GM06990 (cell line): ENCODE measurements around the gene MOCS3.
A peak's percentile ranks its signal among the peaks of the same experiment; 100 is the strongest.

Experiments used
- DNase-seq: peaks from one replicate; pipeline ENCODE4 v3.0.0-alpha.2; 2011; ENCODE audit not compliant: insufficient read length; ENCODE audit errors: extremely low read depth
- H3K27me3 ChIP-seq: replicated peaks from 2 replicates; pipeline ENCODE4 v1.6.0; 2011; ENCODE audit warnings: low read length; ENCODE audit not compliant: control insufficient read depth, insufficient read depth
- H3K36me3 ChIP-seq: 2 replicates; pipeline ENCODE4 v1.5.1; 2011; ENCODE audit warnings: low read length; ENCODE audit not compliant: control insufficient read depth, insufficient read depth
- H3K4me3 ChIP-seq: replicated peaks from 2 replicates; pipeline ENCODE4 v1.5.1; 2011; ENCODE audit warnings: low read depth, mild to moderate bottlenecking, control low read depth, low read length
- CTCF ChIP-seq: IDR thresholded peaks from 2 replicates; pipeline ENCODE4 v1.5.1; 2011; ENCODE audit warnings: low read length, control low read depth, mild to moderate bottlenecking, inconsistent platforms; ENCODE audit not compliant: insufficient read depth, poor library complexity, severe bottlenecking

The MOCS3 gene

GRCh38 chr20:50930139-50930975 is 28.3 kb upstream of the MOCS3 start:
- TF ChIP-seq CTCF, result no peak
- H3K27me3 ChIP-seq, result no peaks in the 10 kb centered on the region
- peaks cover 4% of the 10 kb centered on the region for H3K36me3 ChIP-seq
- DNase-seq, result peak; percentile 47
- H3K4me3 ChIP-seq, result peak overlapping the region; percentile 85

- Histone ChIP-seq H3K27me3 (no peaks in the 10 kb centered on the region), H3K36me3 (peaks cover 4% of the 10 kb centered on the region), H3K4me3 (peak overlapping the region; percentile 85)
- no peak for TF ChIP-seq CTCF
- DNase-seq, result no peak
Observed at GRCh38 chr20:50930976-50931305, 27.7 kb upstream of the MOCS3 start.

- H3K36me3 ChIP-seq, result peaks cover 4% of the 10 kb centered on the region
Observed at GRCh38 chr20:50931306-50932015, 27.2 kb upstream of the MOCS3 start, which contains the start of gene ADNP. Gene ADNP (minus strand): TSS chr20:50931437. CDS start chr20:50903996, 27,441 bp downstream.

GRCh38 chr20:50932016-50932485 is 26.6 kb upstream of the MOCS3 start:
- Histone ChIP-seq H3K4me3 (peak overlapping the region; percentile 85), H3K36me3 (peaks cover 5% of the 10 kb centered on the region), H3K27me3 (no peaks in the 10 kb centered on the region)
- DNase-seq, result no peak
- no peak for TF ChIP-seq CTCF

More at GRCh38 chr20:50931306-50932015, 27.2 kb upstream of the MOCS3 start, which contains the start of gene ADNP:
- peak; percentile 96 for DNase-seq
- TF ChIP-seq CTCF, result peak; percentile 70
- peak within 1 kb of the TSS; percentile 85 for H3K4me3 ChIP-seq
- H3K27me3 ChIP-seq, result no peaks in the 10 kb centered on the region

- peaks cover 5% of the 10 kb centered on the region for H3K36me3 ChIP-seq
- no peak for TF ChIP-seq CTCF
- no peak for DNase-seq
Observed at GRCh38 chr20:50932691-50933280, 25.8 kb upstream of the MOCS3 start.

More at GRCh38 chr20:50932691-50933280, 25.8 kb upstream of the MOCS3 start:
- H3K4me3 ChIP-seq, result no peak overlapping the region
- no peaks in the 10 kb centered on the region for H3K27me3 ChIP-seq
